ENCODE measurements around the gene TBPL1. TPM values are rescaled to one million over a fixed set of nuclear protein-coding genes. Genes with fewer than 3 reads are reported as not detected.

Gene TBPL1
- total and polyA plus RNA-seq, 2 of the 13 experiments (the other 11 are each of a cell fraction or from before 2014, with no cell fraction given), result 25.3 to 39.3 TPM

DNA sequence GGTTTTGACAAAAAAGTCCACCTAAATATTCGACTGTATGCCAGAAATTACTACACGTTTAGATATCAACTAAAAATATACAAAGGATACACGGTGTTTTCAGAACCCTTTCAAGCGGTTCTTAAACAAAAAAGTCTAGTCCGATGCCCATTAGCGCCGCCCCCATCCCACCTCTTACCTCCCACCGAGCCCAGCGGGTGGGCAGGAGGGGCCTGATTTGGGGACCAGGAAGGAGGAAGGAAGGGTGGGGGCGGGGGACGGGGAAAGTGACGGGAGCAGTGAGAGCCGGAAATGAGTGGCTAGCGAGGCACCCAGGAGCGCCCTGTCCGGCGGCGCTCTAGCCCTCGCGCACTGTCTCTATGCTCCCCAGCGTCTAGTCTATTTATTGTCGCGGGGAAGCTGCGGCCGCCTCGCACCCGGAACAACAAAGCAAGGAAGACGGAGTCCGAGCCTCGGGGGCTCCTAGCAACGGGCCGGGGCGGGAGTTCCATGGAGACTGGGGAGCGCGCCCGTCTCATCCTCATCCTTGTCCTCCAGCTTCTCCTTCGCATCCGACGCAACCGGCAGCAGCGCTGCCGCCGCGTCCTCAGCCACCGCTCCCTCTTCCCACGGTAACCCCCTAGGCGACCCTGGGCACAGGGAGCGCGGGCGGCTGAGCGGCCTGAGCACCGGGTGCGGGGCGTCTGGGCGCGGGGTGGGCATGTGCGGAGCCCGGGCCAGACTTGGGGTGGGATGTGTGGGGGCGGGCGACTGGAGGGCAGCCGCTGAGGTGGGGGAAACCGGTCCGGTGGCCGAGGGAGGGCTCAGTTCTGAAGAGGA lies at the start of gene TBPL1 (continued):
- TF ChIP-seq MED1 (CRISPR knock-in tag; IDR thresholded peaks at IDR 0.05) (peak; percentile 76), CEBPB (IDR thresholded peaks at IDR 0.05; ENCODE audit: borderline replicate concordance, low read depth, low read length) (no peak), ZNF556 (CRISPR knock-in tag; IDR thresholded peaks at IDR 0.05; ENCODE audit: borderline replicate concordance) (0 out of 2 replicates have a peak, but pooled peaks have one; percentile 48), ZNF101 (CRISPR knock-in tag; IDR thresholded peaks at IDR 0.05; ENCODE audit: borderline replicate concordance, low read depth) (no peak), MXD4 (CRISPR knock-in tag; IDR thresholded peaks at IDR 0.05) (peak; percentile 89), KMT2B (CRISPR knock-in tag; IDR thresholded peaks at IDR 0.05) (peak; percentile 99), POLR2AphosphoS2 (IDR thresholded peaks at IDR 0.05; ENCODE audit: low read depth, low read length) (no peak), ZNF558 (CRISPR knock-in tag; IDR thresholded peaks at IDR 0.05; ENCODE audit: borderline replicate concordance) (peak; percentile 80; the same call in 1 of the 2 replicates), GABPB1 (CRISPR knock-in tag; IDR thresholded peaks at IDR 0.05) (peak; percentile 99), ZBTB21 (CRISPR knock-in tag; IDR thresholded peaks at IDR 0.05) (no peak), ZNF746 (CRISPR knock-in tag; IDR thresholded peaks at IDR 0.05) (peak; percentile 93), HHEX (CRISPR knock-in tag; IDR thresholded peaks at IDR 0.05) (no peak), GTF2F1 (IDR thresholded peaks at IDR 0.05; ENCODE audit: low read length) (no peak), ATF7 (IDR thresholded peaks at IDR 0.05) (no peak), ATF7 (CRISPR knock-in tag; IDR thresholded peaks at IDR 0.05) (no peak), ADNP (CRISPR knock-in tag; IDR thresholded peaks at IDR 0.05) (no peak), ZNF510 (CRISPR knock-in tag; IDR thresholded peaks at IDR 0.05; ENCODE audit: low read depth) (no peak), ZNF496 (CRISPR knock-in tag; IDR thresholded peaks at IDR 0.05; ENCODE audit: insufficient replicate concordance) (no peak), CEBPG (CRISPR knock-in tag; IDR thresholded peaks at IDR 0.05) (peak; percentile 38; the same call in 1 of the 2 replicates), HNRNPL (IDR thresholded peaks at IDR 0.05; ENCODE audit: low read depth, low read length) (0 out of 2 replicates have a peak, but pooled peaks have one; percentile 42), ZNF776 (CRISPR knock-in tag; IDR thresholded peaks at IDR 0.05) (0 out of 2 replicates have a peak, but pooled peaks have one; percentile 43), ZNF562 (CRISPR knock-in tag; IDR thresholded peaks at IDR 0.05; ENCODE audit: borderline replicate concordance) (no peak)
- TF ChIP-seq, protein P1, sequence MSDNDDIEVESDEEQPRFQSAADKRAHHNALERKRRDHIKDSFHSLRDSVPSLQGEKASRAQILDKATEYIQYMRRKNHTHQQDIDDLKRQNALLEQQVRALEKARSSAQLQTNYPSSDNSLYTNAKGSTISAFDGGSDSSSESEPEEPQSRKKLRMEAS (IDR thresholded peaks at IDR 0.05), result peak; percentile 68; the same call in 1 of the 2 replicates
- TF ChIP-seq, protein P2, sequence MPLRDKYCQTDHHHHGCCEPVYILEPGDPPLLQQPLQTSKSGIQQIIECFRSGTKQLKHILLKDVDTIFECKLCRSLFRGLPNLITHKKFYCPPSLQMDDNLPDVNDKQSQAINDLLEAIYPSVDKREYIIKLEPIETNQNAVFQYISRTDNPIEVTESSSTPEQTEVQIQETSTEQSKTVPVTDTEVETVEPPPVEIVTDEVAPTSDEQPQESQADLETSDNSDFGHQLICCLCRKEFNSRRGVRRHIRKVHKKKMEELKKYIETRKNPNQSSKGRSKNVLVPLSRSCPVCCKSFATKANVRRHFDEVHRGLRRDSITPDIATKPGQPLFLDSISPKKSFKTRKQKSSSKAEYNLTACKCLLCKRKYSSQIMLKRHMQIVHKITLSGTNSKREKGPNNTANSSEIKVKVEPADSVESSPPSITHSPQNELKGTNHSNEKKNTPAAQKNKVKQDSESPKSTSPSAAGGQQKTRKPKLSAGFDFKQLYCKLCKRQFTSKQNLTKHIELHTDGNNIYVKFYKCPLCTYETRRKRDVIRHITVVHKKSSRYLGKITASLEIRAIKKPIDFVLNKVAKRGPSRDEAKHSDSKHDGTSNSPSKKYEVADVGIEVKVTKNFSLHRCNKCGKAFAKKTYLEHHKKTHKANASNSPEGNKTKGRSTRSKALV (CRISPR knock-in tag; IDR thresholded peaks at IDR 0.05), result no peak; the same call in 1 of the 2 replicates
- TF ChIP-seq, protein P3, sequence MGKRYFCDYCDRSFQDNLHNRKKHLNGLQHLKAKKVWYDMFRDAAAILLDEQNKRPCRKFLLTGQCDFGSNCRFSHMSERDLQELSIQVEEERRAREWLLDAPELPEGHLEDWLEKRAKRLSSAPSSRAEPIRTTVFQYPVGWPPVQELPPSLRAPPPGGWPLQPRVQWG (CRISPR knock-in tag; IDR thresholded peaks at IDR 0.05; ENCODE audit: borderline replicate concordance, low read depth), result no peak
- TF ChIP-seq, protein P4, sequence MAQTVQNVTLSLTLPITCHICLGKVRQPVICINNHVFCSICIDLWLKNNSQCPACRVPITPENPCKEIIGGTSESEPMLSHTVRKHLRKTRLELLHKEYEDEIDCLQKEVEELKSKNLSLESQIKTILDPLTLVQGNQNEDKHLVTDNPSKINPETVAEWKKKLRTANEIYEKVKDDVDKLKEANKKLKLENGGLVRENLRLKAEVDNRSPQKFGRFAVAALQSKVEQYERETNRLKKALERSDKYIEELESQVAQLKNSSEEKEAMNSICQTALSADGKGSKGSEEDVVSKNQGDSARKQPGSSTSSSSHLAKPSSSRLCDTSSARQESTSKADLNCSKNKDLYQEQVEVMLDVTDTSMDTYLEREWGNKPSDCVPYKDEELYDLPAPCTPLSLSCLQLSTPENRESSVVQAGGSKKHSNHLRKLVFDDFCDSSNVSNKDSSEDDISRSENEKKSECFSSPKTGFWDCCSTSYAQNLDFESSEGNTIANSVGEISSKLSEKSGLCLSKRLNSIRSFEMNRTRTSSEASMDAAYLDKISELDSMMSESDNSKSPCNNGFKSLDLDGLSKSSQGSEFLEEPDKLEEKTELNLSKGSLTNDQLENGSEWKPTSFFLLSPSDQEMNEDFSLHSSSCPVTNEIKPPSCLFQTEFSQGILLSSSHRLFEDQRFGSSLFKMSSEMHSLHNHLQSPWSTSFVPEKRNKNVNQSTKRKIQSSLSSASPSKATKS (CRISPR knock-in tag; IDR thresholded peaks at IDR 0.05), result no peak
